ENCODE measurements around the gene MEI1. TPM values are rescaled to one million over a fixed set of nuclear protein-coding genes. Genes with fewer than 3 reads are reported as not detected.
A peak's percentile ranks its signal among the peaks of the same experiment; 100 is the strongest.
"Not testable (repeated sequence)": the region's sequence is repeated elsewhere in the genome, so short reads cannot be mapped to it uniquely, and the experiment has no call there.

MEI1 gene
- total RNA-seq, 1 experiment from 2014 or later: not detected

DNA sequence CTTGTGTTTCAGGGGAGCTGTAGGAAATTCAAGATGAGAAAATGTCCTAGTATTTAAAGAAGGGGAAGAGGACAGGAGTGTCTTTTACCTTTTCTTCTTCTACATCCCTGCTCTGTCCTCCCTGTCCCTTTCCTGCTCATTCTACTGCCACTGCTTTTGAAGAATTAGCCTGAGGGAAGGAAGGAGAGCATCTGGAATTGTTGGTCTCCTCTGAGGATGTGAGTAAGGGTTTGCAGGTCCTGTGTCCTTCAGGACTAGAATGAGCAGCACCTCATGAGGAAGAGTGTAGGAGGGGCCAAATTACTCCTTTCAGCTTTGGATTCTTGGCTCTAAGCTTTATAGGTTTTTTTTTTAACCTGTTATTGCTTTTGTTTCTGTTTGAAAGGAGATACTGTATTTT, 34.8 kb upstream of the MEI1 start:
- no peaks in the 10 kb centered on the region for H3K27me3 ChIP-seq (replicated peaks; ENCODE audit: control insufficient read depth, insufficient read depth, low read length)
- no peak overlapping the region for H3K4me3 Mint-ChIP-seq (ENCODE audit: unreplicated experiment)
- ChIA-PET POLR2A (no interaction called here), CTCF (no interaction called here)
- peaks cover 3% of the 10 kb centered on the region for H3K36me3 ChIP-seq (ENCODE audit: control insufficient read depth, insufficient read depth, low read length)
- H3K4me1 ChIP-seq: 0 out of 2 replicates have a peak, but pooled peaks cover 4% of the 10 kb centered on the region
- H3K27me3 Mint-ChIP-seq (ENCODE audit: insufficient read depth, unreplicated experiment): no peaks in the 10 kb centered on the region
- H3K4me3 ChIP-seq (ENCODE audit: low read depth, low read length): no peak overlapping the region
- peaks cover 4% of the 10 kb centered on the region for H3K4me1 Mint-ChIP-seq (ENCODE audit: low read depth, unreplicated experiment)
- no peak overlapping the region for H3K27ac Mint-ChIP-seq (ENCODE audit: unreplicated experiment)
- peaks cover 65% of the 10 kb centered on the region for H3K36me3 Mint-ChIP-seq (ENCODE audit: insufficient read depth, unreplicated experiment)
- intact Hi-C loops (cut with micrococcal nuclease; ENCODE audit: unreplicated experiment): no loop called here
- no peak for DNase-seq
- no TSS peak for BruUV-seq (replicated peaks)
- TF ChIP-seq, protein P1, sequence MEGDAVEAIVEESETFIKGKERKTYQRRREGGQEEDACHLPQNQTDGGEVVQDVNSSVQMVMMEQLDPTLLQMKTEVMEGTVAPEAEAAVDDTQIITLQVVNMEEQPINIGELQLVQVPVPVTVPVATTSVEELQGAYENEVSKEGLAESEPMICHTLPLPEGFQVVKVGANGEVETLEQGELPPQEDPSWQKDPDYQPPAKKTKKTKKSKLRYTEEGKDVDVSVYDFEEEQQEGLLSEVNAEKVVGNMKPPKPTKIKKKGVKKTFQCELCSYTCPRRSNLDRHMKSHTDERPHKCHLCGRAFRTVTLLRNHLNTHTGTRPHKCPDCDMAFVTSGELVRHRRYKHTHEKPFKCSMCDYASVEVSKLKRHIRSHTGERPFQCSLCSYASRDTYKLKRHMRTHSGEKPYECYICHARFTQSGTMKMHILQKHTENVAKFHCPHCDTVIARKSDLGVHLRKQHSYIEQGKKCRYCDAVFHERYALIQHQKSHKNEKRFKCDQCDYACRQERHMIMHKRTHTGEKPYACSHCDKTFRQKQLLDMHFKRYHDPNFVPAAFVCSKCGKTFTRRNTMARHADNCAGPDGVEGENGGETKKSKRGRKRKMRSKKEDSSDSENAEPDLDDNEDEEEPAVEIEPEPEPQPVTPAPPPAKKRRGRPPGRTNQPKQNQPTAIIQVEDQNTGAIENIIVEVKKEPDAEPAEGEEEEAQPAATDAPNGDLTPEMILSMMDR (IDR thresholded peaks at IDR 0.05; ENCODE audit: insufficient read depth in 1 of 2, low read depth in 1 of 2, low read length in 1 of 2, severe bottlenecking in 1 of 2, unreplicated experiment in 1 of 2): no peak
- H3K9me3 ChIP-seq: no peaks in the 10 kb centered on the region
- H3K9me3 Mint-ChIP-seq (ENCODE audit: unreplicated experiment): no peaks in the 10 kb centered on the region

DNA sequence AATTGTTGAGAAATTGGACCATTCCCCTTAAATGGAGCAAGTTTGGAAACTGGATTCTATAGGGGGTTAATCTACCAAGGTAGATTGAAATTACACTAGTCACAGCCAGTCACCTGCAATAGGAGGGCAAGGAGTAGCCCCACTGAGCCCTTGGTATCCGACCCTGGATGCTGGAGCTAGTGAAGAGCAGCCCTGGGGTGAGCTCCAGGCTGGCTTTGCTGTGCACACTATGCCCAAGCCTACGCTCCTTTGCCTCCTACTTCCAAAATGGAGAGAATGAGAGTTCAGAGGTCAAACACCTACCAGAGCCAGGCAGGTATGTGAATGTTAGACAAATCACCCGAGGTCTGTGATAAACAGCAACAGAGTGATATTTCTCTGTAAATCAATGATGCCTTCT, 34.4 kb upstream of the MEI1 start:
- CTCF ChIA-PET: no interaction called here

DNA sequence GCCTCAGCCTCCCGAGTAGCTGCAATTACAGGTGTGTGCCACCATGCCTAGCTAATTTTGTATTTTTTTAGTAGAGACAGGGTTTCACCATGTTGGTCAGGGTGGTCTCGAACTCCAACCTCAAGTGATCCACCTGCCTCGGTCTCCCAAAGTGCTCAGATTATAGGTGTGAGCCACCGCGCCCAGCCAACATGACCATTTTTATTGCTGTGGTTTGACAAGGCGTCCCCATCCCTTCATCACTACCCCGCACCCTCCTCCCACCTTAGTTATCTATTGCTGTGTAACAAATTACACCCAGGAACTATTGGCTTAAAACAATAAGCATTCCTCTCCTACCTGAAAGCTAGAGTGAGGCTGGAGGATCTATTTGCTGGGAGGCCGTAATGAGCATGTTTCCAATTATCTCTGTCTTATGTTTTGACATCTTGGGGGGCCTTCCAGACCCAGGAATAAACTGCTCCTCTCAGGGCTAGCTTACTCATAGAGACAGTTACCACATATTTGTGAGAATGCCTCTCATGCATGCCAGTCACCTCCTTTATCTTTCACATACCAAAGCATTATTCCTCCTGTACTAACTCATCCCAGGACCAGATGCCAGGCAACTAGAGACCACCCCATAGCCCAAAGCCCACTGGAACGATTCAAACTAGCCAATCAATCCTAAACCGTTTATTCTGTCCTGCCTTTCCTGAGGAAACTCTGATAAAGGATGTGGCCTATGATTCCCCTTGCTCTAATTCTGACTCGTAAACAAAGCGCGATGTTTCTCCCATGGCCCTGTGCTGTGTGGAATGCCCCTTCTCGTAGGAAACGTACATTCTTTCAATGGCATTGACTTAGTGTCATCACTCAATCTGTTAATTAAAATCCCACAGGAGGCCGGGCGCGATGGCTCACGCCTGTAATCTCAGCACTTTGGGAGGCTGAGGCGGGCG, 30.1 kb upstream of the MEI1 start:
- intact Hi-C loops (cut with micrococcal nuclease; ENCODE audit: unreplicated experiment): no loop called here
- H3K27me3 ChIP-seq (replicated peaks; ENCODE audit: control insufficient read depth, insufficient read depth, low read length): no peaks in the 10 kb centered on the region
- ChIA-PET POLR2A (interaction anchor here (0.6 kb wide), 1 partner anchor 273 kb away, joined by 7 read pairs; no protein-coding TSS in a partner anchor), CTCF (no interaction called here)
- no peak overlapping the region for H3K4me3 ChIP-seq (ENCODE audit: low read depth, low read length)
- BruUV-seq (replicated peaks): no TSS peak
- peak overlapping the region; percentile 20 for H3K27ac Mint-ChIP-seq (ENCODE audit: unreplicated experiment)
- no peaks in the 10 kb centered on the region for H3K9me3 ChIP-seq
- peaks cover 3% of the 10 kb centered on the region for H3K36me3 ChIP-seq (ENCODE audit: control insufficient read depth, insufficient read depth, low read length)
- H3K4me3 Mint-ChIP-seq (ENCODE audit: unreplicated experiment): no peak overlapping the region
- TF ChIP-seq, protein P1 (IDR thresholded peaks at IDR 0.05; ENCODE audit: insufficient read depth in 1 of 2, low read depth in 1 of 2, low read length in 1 of 2, severe bottlenecking in 1 of 2, unreplicated experiment in 1 of 2): no peak
- DNase-seq: no peak
- H3K36me3 Mint-ChIP-seq (ENCODE audit: insufficient read depth, unreplicated experiment): peaks cover 65% of the 10 kb centered on the region
- no peaks in the 10 kb centered on the region for H3K27me3 Mint-ChIP-seq (ENCODE audit: insufficient read depth, unreplicated experiment)
- no peaks in the 10 kb centered on the region for H3K9me3 Mint-ChIP-seq (ENCODE audit: unreplicated experiment)
- peaks cover 6% of the 10 kb centered on the region for H3K4me1 Mint-ChIP-seq (ENCODE audit: low read depth, unreplicated experiment)
- peaks cover 12% of the 10 kb centered on the region; the same call in 1 of the 2 replicates for H3K4me1 ChIP-seq

More for the DNA sequence above, 34.4 kb upstream of the MEI1 start:
- intact Hi-C loops (cut with micrococcal nuclease; ENCODE audit: unreplicated experiment): no loop called here
- H3K9me3 Mint-ChIP-seq (ENCODE audit: unreplicated experiment): no peaks in the 10 kb centered on the region
- H3K4me1 Mint-ChIP-seq (ENCODE audit: low read depth, unreplicated experiment): peaks cover 6% of the 10 kb centered on the region
- Histone ChIP-seq H3K9me3 (no peaks in the 10 kb centered on the region), H3K27me3 (replicated peaks; ENCODE audit: control insufficient read depth, insufficient read depth, low read length) (no peaks in the 10 kb centered on the region), H3K36me3 (ENCODE audit: control insufficient read depth, insufficient read depth, low read length) (peaks cover 3% of the 10 kb centered on the region), H3K4me3 (ENCODE audit: low read depth, low read length) (no peak overlapping the region), H3K4me1 (0 out of 2 replicates have a peak, but pooled peaks cover 4% of the 10 kb centered on the region)
- POLR2A ChIA-PET: no interaction called here
- no peak for DNase-seq
- H3K4me3 Mint-ChIP-seq (ENCODE audit: unreplicated experiment): no peak overlapping the region
- no TSS peak for BruUV-seq (replicated peaks)
- H3K36me3 Mint-ChIP-seq (ENCODE audit: insufficient read depth, unreplicated experiment): peaks cover 65% of the 10 kb centered on the region
- no peak overlapping the region for H3K27ac Mint-ChIP-seq (ENCODE audit: unreplicated experiment)
- TF ChIP-seq, protein P1 (IDR thresholded peaks at IDR 0.05; ENCODE audit: insufficient read depth in 1 of 2, low read depth in 1 of 2, low read length in 1 of 2, severe bottlenecking in 1 of 2, unreplicated experiment in 1 of 2): no peak
- H3K27me3 Mint-ChIP-seq (ENCODE audit: insufficient read depth, unreplicated experiment): no peaks in the 10 kb centered on the region

DNA sequence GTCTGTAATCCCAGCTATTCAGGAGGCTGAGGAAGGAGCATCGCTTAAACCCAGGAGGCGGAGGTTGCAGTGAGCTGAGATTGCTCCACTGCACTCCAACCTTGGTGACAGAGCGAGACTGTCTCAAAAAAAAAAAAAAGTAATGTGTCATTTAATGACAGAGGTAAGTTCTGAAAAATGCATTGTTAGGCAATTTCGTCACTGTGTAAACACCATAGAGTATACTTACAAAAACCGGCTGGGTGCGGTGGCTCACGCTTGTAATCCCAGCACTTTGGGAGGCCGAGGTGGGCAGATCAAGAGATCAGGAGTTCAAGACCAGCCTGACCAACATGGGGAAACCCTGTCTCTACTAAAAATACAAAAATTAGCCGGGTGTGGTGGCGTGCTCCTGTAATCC, 27.2 kb upstream of the MEI1 start:
- H3K36me3 ChIP-seq (ENCODE audit: control insufficient read depth, insufficient read depth, low read length); H3K4me3 Mint-ChIP-seq (ENCODE audit: unreplicated experiment); H3K9me3 ChIP-seq; H3K4me3 ChIP-seq (ENCODE audit: low read depth, low read length); H3K27me3 ChIP-seq (replicated peaks; ENCODE audit: control insufficient read depth, insufficient read depth, low read length); H3K27me3 Mint-ChIP-seq (ENCODE audit: insufficient read depth, unreplicated experiment); H3K4me1 ChIP-seq; intact Hi-C loops (cut with micrococcal nuclease; ENCODE audit: unreplicated experiment); H3K4me1 Mint-ChIP-seq (ENCODE audit: low read depth, unreplicated experiment); H3K9me3 Mint-ChIP-seq (ENCODE audit: unreplicated experiment); BruUV-seq (replicated peaks): not testable (repeated sequence)
- Mint-ChIP-seq H3K36me3 (ENCODE audit: insufficient read depth, unreplicated experiment) (peaks cover 73% of the 10 kb centered on the region), H3K27ac (ENCODE audit: unreplicated experiment) (peak overlapping the region; percentile 64)
- DNase-seq: peak; percentile 54 to 62
- CTCF ChIA-PET: interaction anchor here (0.6 to 1.1 kb wide), 3 partner anchors 25 to 266 kb away, joined by 3 to 4 read pairs (median 3); no protein-coding TSS in a partner anchor
- POLR2A ChIA-PET: interaction anchor here (0.6 to 0.7 kb wide), 2 partner anchors 17 to 846 kb away, joined by 4 to 10 read pairs; partner anchors contain the start of gene SNU13
